ENCODE results near the gene NRARP.

The NRARP gene

DNA sequence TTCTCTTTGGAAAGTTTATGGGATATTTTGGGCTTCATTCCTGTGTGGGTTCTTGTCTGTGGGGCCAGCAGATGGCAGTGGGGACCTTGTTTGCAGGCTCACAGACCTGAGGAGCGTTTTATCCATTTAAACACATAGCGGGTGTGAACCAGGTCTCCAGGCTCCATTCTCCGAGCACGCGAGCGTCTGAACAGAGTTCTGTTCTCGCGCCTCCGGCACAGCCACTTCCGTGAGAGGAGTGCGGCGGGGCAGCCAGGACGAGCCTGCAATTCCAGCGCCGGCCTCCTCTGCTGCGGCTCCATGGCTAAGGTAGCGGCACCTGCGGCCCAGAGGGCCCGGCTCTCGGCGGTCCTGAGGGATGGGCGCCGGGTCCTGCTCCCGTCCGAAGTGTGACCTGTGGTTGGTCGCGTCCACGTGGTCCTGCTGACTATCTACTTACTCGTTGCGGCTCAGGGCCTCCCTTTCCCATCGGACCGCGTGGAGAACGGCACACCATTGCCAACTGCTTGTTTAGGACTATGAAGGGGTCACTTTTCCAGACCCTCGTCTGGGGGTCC lies 7.3 kb downstream of the NRARP start:
- Histone ChIP-seq H3K4me3 (IDR thresholded peaks at IDR 0.05; ENCODE audit: insufficient read depth, low read depth, low read length) (no peak overlapping the region), H4K20me1 (ENCODE audit: insufficient read depth) (no peaks in the 10 kb centered on the region), H3K27ac (no peak overlapping the region), H3K4me1 (ENCODE audit: low read depth, poor library complexity, severe bottlenecking) (no peaks in the 10 kb centered on the region), H3K36me3 (ENCODE audit: insufficient read depth) (no peaks in the 10 kb centered on the region), H3K27me3 (ENCODE audit: insufficient read depth, low read depth) (peaks cover 64% of the 10 kb centered on the region), H3K79me2 (ENCODE audit: insufficient read depth, low read depth) (no peaks in the 10 kb centered on the region), H3K4me2 (no peak overlapping the region), H2AFZ (ENCODE audit: low read depth) (0 out of 2 replicates have a peak overlapping the region, but pooled peaks have one; percentile 18), H3K9ac (no peak overlapping the region)
- TF ChIP-seq, protein P1, sequence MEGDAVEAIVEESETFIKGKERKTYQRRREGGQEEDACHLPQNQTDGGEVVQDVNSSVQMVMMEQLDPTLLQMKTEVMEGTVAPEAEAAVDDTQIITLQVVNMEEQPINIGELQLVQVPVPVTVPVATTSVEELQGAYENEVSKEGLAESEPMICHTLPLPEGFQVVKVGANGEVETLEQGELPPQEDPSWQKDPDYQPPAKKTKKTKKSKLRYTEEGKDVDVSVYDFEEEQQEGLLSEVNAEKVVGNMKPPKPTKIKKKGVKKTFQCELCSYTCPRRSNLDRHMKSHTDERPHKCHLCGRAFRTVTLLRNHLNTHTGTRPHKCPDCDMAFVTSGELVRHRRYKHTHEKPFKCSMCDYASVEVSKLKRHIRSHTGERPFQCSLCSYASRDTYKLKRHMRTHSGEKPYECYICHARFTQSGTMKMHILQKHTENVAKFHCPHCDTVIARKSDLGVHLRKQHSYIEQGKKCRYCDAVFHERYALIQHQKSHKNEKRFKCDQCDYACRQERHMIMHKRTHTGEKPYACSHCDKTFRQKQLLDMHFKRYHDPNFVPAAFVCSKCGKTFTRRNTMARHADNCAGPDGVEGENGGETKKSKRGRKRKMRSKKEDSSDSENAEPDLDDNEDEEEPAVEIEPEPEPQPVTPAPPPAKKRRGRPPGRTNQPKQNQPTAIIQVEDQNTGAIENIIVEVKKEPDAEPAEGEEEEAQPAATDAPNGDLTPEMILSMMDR (conservative IDR thresholded peaks at IDR 0.05; ENCODE audit: low read depth, low read length): 0 out of 2 replicates have a peak, but pooled peaks have one; percentile 20

DNA sequence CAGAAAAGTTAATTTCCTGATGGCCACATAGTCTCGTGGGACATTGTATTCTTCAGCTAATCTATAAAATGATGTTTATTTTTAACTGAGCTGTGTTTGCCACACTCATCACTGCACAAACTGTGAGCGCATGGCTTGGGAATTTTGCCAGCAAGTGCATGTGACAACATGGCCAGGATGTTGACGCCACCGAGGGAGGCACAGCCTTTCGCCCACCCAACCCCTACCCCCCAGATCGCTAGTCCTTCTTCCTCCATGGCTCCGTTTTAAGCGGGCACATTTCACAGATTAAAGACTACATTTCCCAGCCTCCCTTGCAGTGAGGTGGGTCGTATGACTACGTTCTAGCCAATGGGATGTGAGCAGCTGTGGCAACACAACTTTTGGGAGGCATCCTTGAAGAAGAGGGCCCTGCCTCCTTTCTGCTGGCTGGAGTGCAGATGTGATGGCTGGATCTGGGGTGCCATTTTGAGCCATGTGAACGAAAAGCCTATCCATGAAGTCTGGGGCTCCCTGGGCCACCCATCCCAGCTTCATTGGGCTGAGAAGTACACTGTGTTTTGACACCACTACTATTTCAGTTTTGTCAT lies 7.9 kb downstream of the NRARP start:
- Histone ChIP-seq H3K9ac (no peak overlapping the region), H3K4me3 (IDR thresholded peaks at IDR 0.05; ENCODE audit: insufficient read depth, low read depth, low read length) (no peak overlapping the region), H3K4me2 (no peak overlapping the region), H3K36me3 (ENCODE audit: insufficient read depth) (no peaks in the 10 kb centered on the region), H3K27ac (no peak overlapping the region), H3K4me1 (ENCODE audit: low read depth, poor library complexity, severe bottlenecking) (no peaks in the 10 kb centered on the region), H2AFZ (ENCODE audit: low read depth) (no peak overlapping the region), H3K27me3 (ENCODE audit: insufficient read depth, low read depth) (peaks cover 58% of the 10 kb centered on the region), H3K79me2 (ENCODE audit: insufficient read depth, low read depth) (no peaks in the 10 kb centered on the region), H4K20me1 (ENCODE audit: insufficient read depth) (no peaks in the 10 kb centered on the region)
- TF ChIP-seq, protein P1 (conservative IDR thresholded peaks at IDR 0.05; ENCODE audit: low read depth, low read length): no peak

DNA sequence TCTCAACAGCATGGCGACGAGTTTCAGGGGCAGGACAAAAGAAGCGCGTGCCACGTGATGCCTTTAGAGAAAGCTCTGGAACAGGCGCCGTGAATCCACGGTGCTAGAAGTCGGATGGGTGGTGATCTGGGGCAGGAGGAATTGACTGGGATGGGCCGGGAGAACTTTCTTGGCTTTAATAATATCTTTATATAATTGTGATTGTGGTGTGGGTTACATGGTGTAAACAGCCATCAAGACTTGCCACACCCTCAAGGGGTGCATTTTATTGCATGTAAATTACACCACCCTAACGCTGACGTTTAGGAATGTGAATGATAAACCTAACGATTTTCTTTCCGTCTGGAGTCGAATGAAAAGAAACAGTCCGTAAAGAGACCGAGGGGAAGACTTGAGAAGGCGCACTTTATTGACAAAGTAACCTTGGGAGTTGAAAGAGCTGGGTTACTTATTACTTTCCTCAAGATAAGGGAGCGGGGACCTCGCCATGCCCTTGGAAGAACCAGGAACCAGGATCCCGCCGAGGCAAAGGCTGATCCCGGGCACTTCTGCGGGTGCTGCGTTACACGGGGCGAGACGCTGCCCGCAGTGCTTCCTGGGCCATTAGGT lies 8.5 kb downstream of the NRARP start:
- no peaks in the 10 kb centered on the region for H3K4me1 ChIP-seq (ENCODE audit: low read depth, poor library complexity, severe bottlenecking)
- no peaks in the 10 kb centered on the region for H3K36me3 ChIP-seq (ENCODE audit: insufficient read depth)
- H3K4me2 ChIP-seq: no peak overlapping the region
- H2AFZ ChIP-seq (ENCODE audit: low read depth): no peak overlapping the region
- TF ChIP-seq, protein P1 (conservative IDR thresholded peaks at IDR 0.05; ENCODE audit: low read depth, low read length): no peak
- no peak overlapping the region for H3K9ac ChIP-seq
- no peak overlapping the region for H3K27ac ChIP-seq
- no peaks in the 10 kb centered on the region for H3K79me2 ChIP-seq (ENCODE audit: insufficient read depth, low read depth)
- no peak overlapping the region for H3K4me3 ChIP-seq (IDR thresholded peaks at IDR 0.05; ENCODE audit: insufficient read depth, low read depth, low read length)
- peaks cover 52% of the 10 kb centered on the region for H3K27me3 ChIP-seq (ENCODE audit: insufficient read depth, low read depth)
- no peaks in the 10 kb centered on the region for H4K20me1 ChIP-seq (ENCODE audit: insufficient read depth)

DNA sequence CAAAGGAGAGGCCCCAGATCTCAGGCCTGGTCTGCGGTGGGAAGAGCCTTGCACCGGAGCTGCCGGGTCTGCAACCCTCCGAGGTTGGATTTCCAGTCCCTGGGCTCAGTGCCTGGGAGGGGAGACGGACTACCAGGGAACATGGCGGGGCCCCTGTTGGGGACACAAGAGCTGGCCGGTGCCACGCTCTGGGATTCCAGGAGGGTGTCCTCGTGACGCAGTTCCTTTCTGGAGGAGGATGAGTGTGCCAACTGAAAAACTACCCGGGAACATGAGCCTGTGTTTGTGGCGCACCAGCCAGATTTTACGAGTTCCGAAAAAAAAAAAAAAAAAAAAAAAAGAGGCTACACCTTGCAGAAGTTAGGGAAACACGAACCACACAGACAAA lies 9.0 kb downstream of the NRARP start:
- Histone ChIP-seq H3K4me2 (no peak overlapping the region), H3K36me3 (ENCODE audit: insufficient read depth) (no peaks in the 10 kb centered on the region)
- TF ChIP-seq, protein P1 (conservative IDR thresholded peaks at IDR 0.05; ENCODE audit: low read depth, low read length): no peak

More for the DNA sequence above, 9.0 kb downstream of the NRARP start:
- Histone ChIP-seq H3K27me3 (ENCODE audit: insufficient read depth, low read depth) (peaks cover 47% of the 10 kb centered on the region), H4K20me1 (ENCODE audit: insufficient read depth) (no peaks in the 10 kb centered on the region), H3K79me2 (ENCODE audit: insufficient read depth, low read depth) (no peaks in the 10 kb centered on the region), H3K9ac (no peak overlapping the region), H2AFZ (ENCODE audit: low read depth) (no peak overlapping the region), H3K4me1 (ENCODE audit: low read depth, poor library complexity, severe bottlenecking) (no peaks in the 10 kb centered on the region), H3K4me3 (IDR thresholded peaks at IDR 0.05; ENCODE audit: insufficient read depth, low read depth, low read length) (no peak overlapping the region), H3K27ac (no peak overlapping the region)

All from KMS-11 (cell line).